WERI-Rb-1 (cell line): ENCODE measurements around the gene TRIM27.
"Not testable (repeated sequence)": the region's sequence is repeated elsewhere in the genome, so short reads cannot be mapped to it uniquely, and the experiment has no call there.

Experiments
- DNase-seq: peaks from one replicate; pipeline ENCODE4 v3.0.0-alpha.2; 2020
- H3K27ac ChIP-seq: fragments of 250-450 bp; sonication (Bioruptor Pico); 2 replicates; pipeline ENCODE4 v1.5.1; 2020; ENCODE audit warnings: mild to moderate bottlenecking, moderate library complexity
- H3K27me3 ChIP-seq: fragments of 250-450 bp; sonication (Bioruptor Pico); 2 replicates; pipeline ENCODE4 v1.5.1; 2021; ENCODE audit warnings: mild to moderate bottlenecking, low read depth, moderate library complexity; ENCODE audit not compliant: insufficient read depth, severe bottlenecking
- H3K36me3 ChIP-seq: fragments of 250-450 bp; sonication (Bioruptor Pico); 2 replicates; pipeline ENCODE4 v1.5.1; 2020; ENCODE audit warnings: mild to moderate bottlenecking, moderate library complexity
- H3K4me3 ChIP-seq: 2 replicates; pipeline ENCODE4 v1.5.1; 2011; ENCODE audit warnings: low read depth, mild to moderate bottlenecking, control low read depth, low read length
- H3K9me3 ChIP-seq: fragments of 250-450 bp; sonication (Bioruptor Pico); 2 replicates; pipeline ENCODE4 v1.5.1; 2021; ENCODE audit warnings: mild to moderate bottlenecking, moderate library complexity; ENCODE audit not compliant: severe bottlenecking
- CTCF ChIP-seq: IDR thresholded peaks from 2 replicates; pipeline ENCODE4 v1.5.1; 2011; ENCODE audit warnings: low read depth, mild to moderate bottlenecking, control low read depth, inconsistent platforms, low read length

Gene TRIM27

GRCh38 chr6:28880894-28881780 is 42.6 kb downstream of the TRIM27 start:
- no peak for TF ChIP-seq CTCF
- no peaks in the 10 kb centered on the region for H3K36me3 ChIP-seq
- no peak overlapping the region for H3K27ac ChIP-seq
- no peaks in the 10 kb centered on the region for H3K27me3 ChIP-seq
- peak overlapping the region; percentile 30 for H3K4me3 ChIP-seq
- peak; percentile 68 for DNase-seq
- H3K9me3 ChIP-seq, result peaks cover 8% of the 10 kb centered on the region

DNA sequence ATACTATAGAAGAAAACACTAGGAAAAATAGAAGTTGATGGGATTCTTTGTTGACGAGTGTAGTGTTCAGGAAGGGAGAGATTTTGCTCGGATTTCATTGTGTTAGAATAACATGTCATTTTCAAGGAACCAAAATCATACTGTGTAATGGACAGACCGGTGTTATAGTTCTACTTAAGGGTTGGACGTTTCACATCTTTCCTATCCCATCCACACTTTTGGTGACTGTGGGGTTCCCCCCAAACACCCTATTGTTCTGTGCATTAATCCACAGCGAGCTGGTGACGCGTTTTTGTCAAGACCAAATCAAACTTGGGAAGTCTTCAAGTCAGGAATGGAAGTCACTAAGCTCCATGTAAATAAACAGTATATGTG is 43.3 kb downstream of the TRIM27 start:
- H3K9me3 ChIP-seq, result peaks cover 3% of the 10 kb centered on the region
- H3K36me3 ChIP-seq, result no peaks in the 10 kb centered on the region
- H3K4me3 ChIP-seq, result peak overlapping the region; percentile 30; the same call in 1 of the 2 replicates
- no peak overlapping the region for H3K27ac ChIP-seq
- DNase-seq, result no peak
- no peaks in the 10 kb centered on the region for H3K27me3 ChIP-seq
- TF ChIP-seq CTCF, result no peak

DNA sequence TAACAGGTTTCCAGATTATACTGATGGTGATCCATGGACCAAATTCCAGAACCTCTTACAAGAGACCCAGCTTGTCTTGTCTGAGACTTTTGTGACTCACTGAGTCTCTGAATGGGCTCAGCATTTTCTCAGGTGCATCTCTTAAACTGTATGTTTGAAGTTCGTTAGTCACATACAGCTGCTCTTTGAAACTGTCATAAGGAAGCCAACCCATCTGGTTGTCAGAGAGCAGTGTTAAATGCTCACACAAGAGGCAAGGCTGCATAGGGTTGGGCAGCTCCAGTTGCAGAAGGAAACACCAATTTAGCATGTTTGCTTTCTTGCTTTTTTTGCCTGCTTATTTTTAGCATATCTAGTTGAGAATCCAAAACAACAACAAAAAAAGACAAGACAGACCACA is 47.1 kb downstream of the TRIM27 start:
- Histone ChIP-seq H3K9me3 (peaks cover 3% of the 10 kb centered on the region), H3K4me3 (no peak overlapping the region), H3K27ac (no peak overlapping the region), H3K27me3 (no peaks in the 10 kb centered on the region), H3K36me3 (no peaks in the 10 kb centered on the region)
- TF ChIP-seq CTCF, result no peak
- DNase-seq, result no peak

DNA sequence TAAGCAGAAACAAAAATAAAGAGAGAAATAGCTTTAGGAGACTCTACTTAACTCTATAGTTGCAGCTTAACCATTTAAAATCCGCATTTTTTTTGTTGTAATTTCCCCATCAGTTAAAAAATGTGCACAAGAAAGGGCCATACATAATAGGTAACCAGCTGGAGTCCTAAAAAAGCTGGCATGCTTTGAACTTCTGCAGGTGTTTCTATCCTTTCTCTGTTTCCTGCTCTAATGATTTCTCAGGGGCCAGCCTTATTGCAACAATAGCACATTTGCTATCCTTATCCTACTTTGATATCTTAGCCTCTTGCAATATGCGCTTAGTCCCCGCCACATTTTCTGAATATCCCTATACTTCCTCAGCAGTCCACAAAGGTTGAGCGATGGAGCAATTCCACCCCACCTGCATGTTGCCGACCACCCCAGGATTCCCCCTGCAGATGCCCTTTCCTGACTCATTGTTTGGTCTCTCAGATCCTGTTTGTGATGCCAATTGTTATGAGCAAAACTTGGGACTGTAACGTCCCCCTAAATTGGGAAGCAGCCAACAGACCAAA is 48.5 kb downstream of the TRIM27 start:
- Histone ChIP-seq H3K9me3 (peaks cover 9% of the 10 kb centered on the region), H3K27me3 (no peaks in the 10 kb centered on the region), H3K27ac (no peak overlapping the region), H3K36me3 (no peaks in the 10 kb centered on the region), H3K4me3 (no peak overlapping the region)
- no peak for DNase-seq
- TF ChIP-seq CTCF, result no peak

GRCh38 chr6:28872157-28872817 is 51.5 kb downstream of the TRIM27 start:
- not testable (repeated sequence) for H3K27me3 ChIP-seq, H3K27ac ChIP-seq, H3K9me3 ChIP-seq, H3K4me3 ChIP-seq, DNase-seq, H3K36me3 ChIP-seq
